SK-N-SH treated with all-trans-retinoic acid at 6 μM for 48 hours (cell line): ENCODE data around the gene SUN5.

Experiments used
- ATAC-seq: fragments of 200-7000 bp; cut with Tn5 transposase; 3 replicates; pipeline ENCODE4 v1.9.1; 2020; ENCODE audit warnings: mild to moderate bottlenecking, moderate library complexity
- ARNTL ChIP-seq: fragments of 450-650 bp; formaldehyde crosslinking; IDR thresholded peaks from 2 replicates; pipeline ENCODE4 v1.5.0; 2020; ENCODE audit warnings: low read depth, mild to moderate bottlenecking, moderate library complexity, borderline replicate concordance
- CREB5 ChIP-seq: fragments of 250-450 bp; sonication (Bioruptor Pico); IDR thresholded peaks from 2 replicates; pipeline ENCODE4 v1.5.1; 2020; ENCODE audit warnings: low read depth, mild to moderate bottlenecking, moderate library complexity
- CSDC2 ChIP-seq: fragments of 250-450 bp; sonication (Bioruptor Pico); IDR thresholded peaks from 2 replicates; pipeline ENCODE4 v1.5.0; 2020; ENCODE audit warnings: mild to moderate bottlenecking, moderate library complexity
- CSRNP3 ChIP-seq: fragments of 250-450 bp; sonication (Bioruptor Pico); IDR thresholded peaks from 2 replicates; pipeline ENCODE4 v1.5.1; 2021; ENCODE audit warnings: mild to moderate bottlenecking, moderate library complexity
- ESRRG ChIP-seq: fragments of 250-450 bp; sonication (Bioruptor Pico); IDR thresholded peaks from 2 replicates; pipeline ENCODE4 v1.6.1; 2021; ENCODE audit warnings: mild to moderate bottlenecking
- GLIS3 ChIP-seq: fragments of 250-450 bp; sonication (Bioruptor Pico); IDR thresholded peaks from 2 replicates; pipeline ENCODE4 v1.5.0; 2020; ENCODE audit warnings: mild to moderate bottlenecking, moderate library complexity
- ISL1 ChIP-seq: fragments of 250-450 bp; sonication (Bioruptor Pico); IDR thresholded peaks from 2 replicates; pipeline ENCODE4 v2.1.2; 2022; ENCODE audit warnings: mild to moderate bottlenecking, moderate library complexity
- POU6F1 ChIP-seq: fragments of 250-450 bp; sonication (Bioruptor Pico); IDR thresholded peaks from 2 replicates; pipeline ENCODE4 v1.8.0; 2021; ENCODE audit warnings: low read depth, mild to moderate bottlenecking, moderate library complexity, borderline replicate concordance
- RARB ChIP-seq: fragments of 250-450 bp; sonication (Bioruptor Pico); IDR thresholded peaks from 2 replicates; pipeline ENCODE4 v1.8.0; 2021; ENCODE audit warnings: mild to moderate bottlenecking, moderate library complexity
- SNAI2 ChIP-seq: fragments of 250-450 bp; sonication (Bioruptor Pico); IDR thresholded peaks from 2 replicates; pipeline ENCODE4 v1.5.0; 2020; ENCODE audit warnings: mild to moderate bottlenecking, moderate library complexity
- ZC3H10 ChIP-seq: fragments of 250-450 bp; sonication (Bioruptor Pico); IDR thresholded peaks from 2 replicates; pipeline ENCODE4 v1.5.1; 2021; ENCODE audit warnings: mild to moderate bottlenecking, moderate library complexity
- ZFP30 ChIP-seq: fragments of 450-650 bp; formaldehyde crosslinking; IDR thresholded peaks from 2 replicates; pipeline ENCODE4 v1.5.0; 2022; ENCODE audit warnings: mild to moderate bottlenecking, moderate library complexity
- ZNF70 ChIP-seq: fragments of 450-650 bp; formaldehyde crosslinking; IDR thresholded peaks from 2 replicates; pipeline ENCODE4 v1.5.0; 2020; ENCODE audit warnings: mild to moderate bottlenecking, moderate library complexity
- ZNF8 ChIP-seq: fragments of 450-650 bp; formaldehyde crosslinking; IDR thresholded peaks from 2 replicates; pipeline ENCODE4 v1.5.0; 2020; ENCODE audit warnings: mild to moderate bottlenecking, moderate library complexity
- TF ChIP-seq, protein P1 (sequence below): fragments of 250-450 bp; sonication (Bioruptor Pico); IDR thresholded peaks from 2 replicates; pipeline ENCODE4 v1.5.0; 2020; ENCODE audit warnings: mild to moderate bottlenecking, moderate library complexity

SUN5 gene

DNA sequence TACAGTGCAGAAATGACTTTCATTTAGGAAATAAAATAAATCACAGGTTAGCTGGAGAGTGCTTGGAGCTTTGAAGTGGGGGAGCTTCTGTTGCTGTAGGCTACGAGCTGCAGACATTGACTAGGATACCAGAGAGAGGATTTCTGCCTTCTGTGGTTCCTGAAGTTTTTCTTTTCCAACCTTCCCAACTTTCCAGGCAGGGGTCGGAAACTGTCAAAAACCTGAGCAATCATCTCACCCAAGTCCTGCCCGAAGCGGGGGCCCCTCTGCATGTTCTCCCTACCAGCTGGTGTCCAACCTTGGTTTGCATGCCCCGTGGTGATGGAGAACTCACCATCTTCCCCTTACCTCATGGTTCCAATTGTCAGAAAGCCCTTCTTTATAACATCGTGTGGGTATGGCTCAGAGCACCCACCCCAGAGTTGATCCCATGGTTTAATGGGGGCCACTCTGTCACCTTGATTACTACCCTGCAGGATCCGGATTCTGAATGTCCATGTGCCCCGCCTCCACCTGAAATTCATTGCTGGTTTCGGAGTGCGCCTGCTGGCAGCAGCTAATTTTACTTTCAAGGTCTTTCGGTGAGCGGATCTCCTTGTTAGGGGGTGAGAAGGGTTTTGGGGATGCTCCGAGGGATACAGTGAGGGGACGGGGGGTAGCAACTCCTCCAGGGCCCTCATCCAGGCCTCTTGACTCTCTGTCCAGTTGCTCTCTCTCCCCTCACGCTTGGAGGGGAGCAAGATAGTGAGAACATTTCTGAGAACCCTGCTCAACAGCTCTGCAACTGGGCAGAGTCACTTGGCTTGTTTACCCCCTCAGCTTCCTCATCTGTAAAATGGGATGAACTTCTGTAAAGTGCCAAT lies 8.3 kb upstream of the SUN5 start (continued):
- no peak for TF ChIP-seq CSRNP3 (CRISPR knock-in tag)
- no peak for TF ChIP-seq ISL1 (CRISPR knock-in tag)

GRCh38 chr20:33010674-33011449 lies 6.6 kb upstream of the SUN5 start:
- TF ChIP-seq SNAI2 (CRISPR knock-in tag), result no peak
- TF ChIP-seq ISL1 (CRISPR knock-in tag), result no peak
- no peak for TF ChIP-seq RARB (CRISPR knock-in tag)
- TF ChIP-seq CSDC2, result no peak
- no peak for ATAC-seq

DNA sequence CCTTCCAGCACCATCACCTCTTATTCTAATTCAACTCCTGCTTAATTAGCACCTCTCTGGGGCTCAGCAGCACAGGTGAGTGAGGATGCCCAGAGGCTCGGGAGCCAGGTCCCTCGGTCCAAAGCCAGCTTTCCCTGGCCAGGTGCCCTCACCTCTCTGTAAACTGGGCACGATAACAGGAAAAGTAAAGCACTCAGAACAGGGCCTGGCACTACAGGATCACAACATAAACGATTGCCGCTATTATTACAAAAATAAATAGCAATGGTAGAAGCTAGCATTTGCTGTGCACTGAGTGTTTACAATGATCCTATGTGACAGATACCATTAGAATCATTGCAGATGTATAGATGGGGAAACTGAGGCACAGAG lies 5.9 kb upstream of the SUN5 start:
- ATAC-seq, result no peak
- TF ChIP-seq ZNF8 (CRISPR knock-in tag) (no peak), ZFP30 (CRISPR knock-in tag) (no peak), SNAI2 (CRISPR knock-in tag) (no peak), ISL1 (CRISPR knock-in tag) (no peak)
- TF ChIP-seq, protein P1, sequence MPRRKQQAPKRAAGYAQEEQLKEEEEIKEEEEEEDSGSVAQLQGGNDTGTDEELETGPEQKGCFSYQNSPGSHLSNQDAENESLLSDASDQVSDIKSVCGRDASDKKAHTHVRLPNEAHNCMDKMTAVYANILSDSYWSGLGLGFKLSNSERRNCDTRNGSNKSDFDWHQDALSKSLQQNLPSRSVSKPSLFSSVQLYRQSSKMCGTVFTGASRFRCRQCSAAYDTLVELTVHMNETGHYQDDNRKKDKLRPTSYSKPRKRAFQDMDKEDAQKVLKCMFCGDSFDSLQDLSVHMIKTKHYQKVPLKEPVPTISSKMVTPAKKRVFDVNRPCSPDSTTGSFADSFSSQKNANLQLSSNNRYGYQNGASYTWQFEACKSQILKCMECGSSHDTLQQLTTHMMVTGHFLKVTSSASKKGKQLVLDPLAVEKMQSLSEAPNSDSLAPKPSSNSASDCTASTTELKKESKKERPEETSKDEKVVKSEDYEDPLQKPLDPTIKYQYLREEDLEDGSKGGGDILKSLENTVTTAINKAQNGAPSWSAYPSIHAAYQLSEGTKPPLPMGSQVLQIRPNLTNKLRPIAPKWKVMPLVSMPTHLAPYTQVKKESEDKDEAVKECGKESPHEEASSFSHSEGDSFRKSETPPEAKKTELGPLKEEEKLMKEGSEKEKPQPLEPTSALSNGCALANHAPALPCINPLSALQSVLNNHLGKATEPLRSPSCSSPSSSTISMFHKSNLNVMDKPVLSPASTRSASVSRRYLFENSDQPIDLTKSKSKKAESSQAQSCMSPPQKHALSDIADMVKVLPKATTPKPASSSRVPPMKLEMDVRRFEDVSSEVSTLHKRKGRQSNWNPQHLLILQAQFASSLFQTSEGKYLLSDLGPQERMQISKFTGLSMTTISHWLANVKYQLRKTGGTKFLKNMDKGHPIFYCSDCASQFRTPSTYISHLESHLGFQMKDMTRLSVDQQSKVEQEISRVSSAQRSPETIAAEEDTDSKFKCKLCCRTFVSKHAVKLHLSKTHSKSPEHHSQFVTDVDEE (CRISPR knock-in tag), result no peak

GRCh38 chr20:33009214-33010132 lies 5.2 kb upstream of the SUN5 start:
- no peak for ATAC-seq

More at GRCh38 chr20:33009214-33010132, 5.2 kb upstream of the SUN5 start:
- TF ChIP-seq POU6F1 (CRISPR knock-in tag) (no peak), RARB (CRISPR knock-in tag) (no peak), GLIS3 (CRISPR knock-in tag) (no peak), ZC3H10 (no peak), ZNF70 (CRISPR knock-in tag) (no peak), CSDC2 (no peak), CREB5 (CRISPR knock-in tag) (no peak), ESRRG (CRISPR knock-in tag) (no peak), ISL1 (CRISPR knock-in tag) (no peak), ARNTL (no peak), ZNF8 (CRISPR knock-in tag) (no peak), SNAI2 (CRISPR knock-in tag) (no peak)
- TF ChIP-seq, protein P1 (CRISPR knock-in tag), result no peak
